SU-DHL-6 (cell line): ENCODE data around the gene NGF.

Source experiments
- CTCF ChIP-seq: fragments of 200-600 bp; sonication (generic); IDR thresholded peaks from one replicate; pipeline ENCODE4 v1.5.1; 2017; ENCODE audit warnings: antibody characterized with exemption, mild to moderate bottlenecking, low read length, moderate library complexity; ENCODE audit not compliant: insufficient read depth, poor library complexity, severe bottlenecking
- EZH2phosphoT487 ChIP-seq: fragments of 200-600 bp; sonication (generic), shearing (Covaris generic); conservative IDR thresholded peaks from 2 replicates; pipeline ENCODE4 v1.6.1; 2018; ENCODE audit warnings: mild to moderate bottlenecking, antibody characterized with exemption, low read length, moderate library complexity, mixed read lengths

- no peak for TF ChIP-seq CTCF
- TF ChIP-seq EZH2phosphoT487 = no peak
These were observed 35.3 kb upstream of the NGF start for GRCh38 chr1:115373305-115373704.
